ENCODE data around the gene FSCN2. TPM values are rescaled to one million over a fixed set of nuclear protein-coding genes. Genes with fewer than 3 reads are reported as not detected.

The FSCN2 gene
- total RNA-seq, 1 experiment from 2014 or later, result 1.6 TPM

GRCh38 chr17:81549031-81549557, 20.9 kb downstream of the FSCN2 start:
- Histone ChIP-seq H2BK20ac (ENCODE audit: low read depth, low read length, poor library complexity, severe bottlenecking) (no peak overlapping the region), H3T11ph (ENCODE audit: low read length) (no peak overlapping the region), H2BK12ac (ENCODE audit: insufficient read length, low read depth, low read length) (no peak overlapping the region), H4K8ac (replicated peaks; ENCODE audit: insufficient read length, low read depth, low read length) (no peak overlapping the region), H2BK5ac (ENCODE audit: insufficient read length, low read length) (no peak overlapping the region), H3K79me1 (ENCODE audit: insufficient read depth, low read depth, low read length, poor library complexity, severe bottlenecking) (peaks cover 5% of the 10 kb centered on the region), H2BK120ac (ENCODE audit: low read depth, low read length, poor library complexity, severe bottlenecking) (no peak overlapping the region), H4K91ac (ENCODE audit: insufficient read length, low read depth, low read length) (no peak overlapping the region), H4K20me1 (ENCODE audit: control insufficient read depth, insufficient read depth, insufficient read length) (no peaks in the 10 kb centered on the region), H2AK5ac (ENCODE audit: insufficient read length, low read length) (no peak overlapping the region), H4K5ac (ENCODE audit: insufficient read length, low read depth, low read length) (no peak overlapping the region), H3K4me1 (ENCODE audit: insufficient read depth, low read length) (peaks cover 3% of the 10 kb centered on the region; the same call in 1 of the 2 replicates), H3K79me2 (ENCODE audit: insufficient read depth, low read length) (peaks cover 2% of the 10 kb centered on the region; the same call in 1 of the 2 replicates), H3K27me3 (ENCODE audit: insufficient read depth, low read length) (no peaks in the 10 kb centered on the region), H3K56ac (ENCODE audit: insufficient read length, low read depth, low read length) (no peak overlapping the region), H2AFZ (ENCODE audit: low read length) (no peak overlapping the region), H3K27ac (ENCODE audit: insufficient read length, low read depth, low read length) (no peak overlapping the region), H3K23me2 (ENCODE audit: insufficient read length, low read depth, low read length, poor library complexity, severe bottlenecking) (peaks cover 10% of the 10 kb centered on the region), H3K14ac (ENCODE audit: insufficient read depth, low read length) (no peak overlapping the region), H3K4me2 (ENCODE audit: insufficient read depth, insufficient read length, low read length) (no peak overlapping the region), H3K23ac (ENCODE audit: insufficient read length, low read depth, low read length) (no peak overlapping the region), H3K18ac (ENCODE audit: insufficient read length, low read depth, low read length) (no peak overlapping the region), H3K4ac (ENCODE audit: low read depth, low read length) (no peak overlapping the region), H3K9me3 (ENCODE audit: control insufficient read depth, low read depth, low read length) (no peaks in the 10 kb centered on the region), H2BK15ac (ENCODE audit: low read depth, low read length) (no peak overlapping the region), H3K9ac (ENCODE audit: extremely low read depth, insufficient read length, low read length) (no peak overlapping the region)
- Mint-ChIP-seq H3K4me3 (peak overlapping the region; percentile 27 to 60; a peak in 3 of 5 replicates), H3K27ac (no peak overlapping the region), H3K36me3 (ENCODE audit: insufficient read depth in 1 of 3, low read depth in 3 of 3) (peaks cover 18 to 57% (median 42%) of the 10 kb centered on the region in 3 experiments; a peak in 6 of 7 replicates), H3K9me3 (no peaks in the 10 kb centered on the region; a peak in 1 of 5 replicates), H3K27me3 (ENCODE audit: low read depth) (no peaks in the 10 kb centered on the region), H3K4me1 (peaks cover 15 to 16% of the 10 kb centered on the region in 2 experiments)
- no peak for DNase-seq
- no CpG with 5 or more reads among the region's 16 CpGs for WGBS (ENCODE audit: extremely low coverage, insufficient read length, low lambda C conversion rate)
- no peak for TF ChIP-seq CTCF (conservative IDR thresholded peaks at IDR 0.05)
